Endothelial cell of umbilical vein (primary cell): ENCODE results near the gene IVD. TPM values are rescaled to one million over a fixed set of nuclear protein-coding genes. Genes with fewer than 3 reads are reported as not detected.

Source experiments
- BruUV-seq: library from RNA; stranded (reverse); fragments of 400-500 nt; replicated peaks from 2 replicates; lab custom pipeline; 2021; lab: Mats Ljungman, UMichigan
- CTCF ChIA-PET: fragments of 300-600, 350-600 bp; sonication (Branson Sonifier 250); formaldehyde crosslinking; loops from one replicate; lab custom pipeline; 2021; ENCODE audit warnings: antibody characterized with exemption, inconsistent platforms; lab: Charles Lee
- POLR2A ChIA-PET: fragments of 300-600, 350-600 bp; sonication (Branson Sonifier 250); formaldehyde crosslinking; loops from one replicate; lab custom pipeline; 2021; ENCODE audit warnings: antibody characterized with exemption, inconsistent platforms; lab: Charles Lee
- DNase-seq: peaks from one replicate; pipeline ENCODE4 v3.0.0-alpha.2; 2011; ENCODE audit warnings: low read depth, low spot score
- FAIRE-seq: peaks from 2 replicates; lab custom pipeline; 2011; peaks lifted over from hg19 to GRCh38; lab: Jason Lieb, UNC
- H2AFZ ChIP-seq: 2 replicates; pipeline ENCODE4 v1.6.0; 2012; ENCODE audit warnings: low read depth, low read length, control low read depth, inconsistent platforms
- H3K27ac ChIP-seq: 2 replicates; pipeline ENCODE4 v1.5.1; 2011; ENCODE audit warnings: low read depth, mild to moderate bottlenecking, control low read depth, low read length, moderate library complexity; ENCODE audit not compliant: insufficient read depth
- H3K27me3 ChIP-seq, 2 experiments: 2 replicates each; pipeline versions ENCODE4 v1.6.0 to v1.6.1; 2011; ENCODE audit warnings: low read length in 2 of 2, mixed read lengths in 1 of 2; ENCODE audit not compliant: control insufficient read depth in 2 of 2, insufficient read depth in 2 of 2
- H3K36me3 ChIP-seq, 2 experiments: 2 replicates in 1 of 2; 3 replicates in 1 of 2; pipeline ENCODE4 v1.5.1; 2011; ENCODE audit warnings: low read length in 2 of 2, mild to moderate bottlenecking in 1 of 2, moderate library complexity in 1 of 2; ENCODE audit not compliant: control insufficient read depth in 2 of 2, insufficient read depth in 2 of 2; ENCODE audit errors: extremely low read depth in 1 of 2
- H3K4me1 ChIP-seq: 3 replicates; pipeline ENCODE4 v1.5.1; 2011; ENCODE audit warnings: mild to moderate bottlenecking, low read length; ENCODE audit not compliant: control insufficient read depth, insufficient read depth; ENCODE audit errors: extremely low read depth
- H3K4me2 ChIP-seq: 2 replicates; pipeline ENCODE4 v1.6.1; 2011; ENCODE audit warnings: low read length, control low read depth, mixed read lengths; ENCODE audit not compliant: insufficient read depth
- H3K4me3 ChIP-seq, 3 experiments: fragments of 200-600 bp in 1 of 3; sonication (generic), shearing (Covaris generic) in 1 of 3; replicated peaks in 1 of 3; 2 replicates each; pipeline ENCODE4 v1.5.1; 2011 to 2016; ENCODE audit warnings: control low read depth in 3 of 3, low read length in 3 of 3, mild to moderate bottlenecking in 2 of 3, inconsistent platforms in 1 of 3, low read depth in 1 of 3, moderate library complexity in 1 of 3; ENCODE audit not compliant: insufficient read depth in 1 of 3
- H3K79me2 ChIP-seq: 2 replicates; pipeline ENCODE4 v1.6.0; 2012; ENCODE audit warnings: low read length, inconsistent platforms; ENCODE audit not compliant: control insufficient read depth, insufficient read depth
- H3K9ac ChIP-seq: replicated peaks from 2 replicates; pipeline ENCODE3; 2011; ENCODE audit warnings: low read length, control low read depth; ENCODE audit not compliant: insufficient read depth; ENCODE audit errors: extremely low read depth
- H3K9me1 ChIP-seq: replicated peaks from 3 replicates; pipeline ENCODE4 v1.6.0; 2011; ENCODE audit warnings: mild to moderate bottlenecking, low read length; ENCODE audit not compliant: control insufficient read depth, insufficient read depth; ENCODE audit errors: extremely low read depth
- H3K9me3 ChIP-seq: replicated peaks from 2 replicates; pipeline ENCODE4 v1.5.1; 2012; ENCODE audit warnings: low read length, inconsistent platforms; ENCODE audit not compliant: control insufficient read depth, insufficient read depth
- H4K20me1 ChIP-seq: replicated peaks from 2 replicates; pipeline ENCODE3; 2011; ENCODE audit warnings: mild to moderate bottlenecking, low read length; ENCODE audit not compliant: control insufficient read depth, insufficient read depth; ENCODE audit errors: extremely low read depth
- CTCF ChIP-seq, 2 donors: IDR thresholded peaks; 1 replicate in 1 of 2; 2 replicates in 1 of 2; pipeline ENCODE4 v1.5.1; 2011; ENCODE audit warnings: low read length in 2 of 2, mild to moderate bottlenecking in 2 of 2, moderate library complexity in 2 of 2, control low read depth in 1 of 2, inconsistent platforms in 1 of 2, low read depth in 1 of 2; ENCODE audit not compliant: insufficient read depth in 1 of 2; ENCODE audit errors: extremely low read depth in 1 of 2
- EZH2 ChIP-seq: IDR thresholded peaks from 2 replicates; pipeline ENCODE4 v1.6.1; 2012; ENCODE audit warnings: borderline replicate concordance, low read depth, mild to moderate bottlenecking, moderate library complexity, low read length, inconsistent platforms; ENCODE audit not compliant: severe bottlenecking
- FOS ChIP-seq: IDR thresholded peaks from 2 replicates; pipeline ENCODE4 v1.6.1; 2011; ENCODE audit warnings: mild to moderate bottlenecking, low read length, moderate library complexity, borderline replicate concordance; ENCODE audit not compliant: insufficient read depth
- GATA2 ChIP-seq: IDR thresholded peaks from 2 replicates; pipeline ENCODE4 v1.7.0; 2011; ENCODE audit warnings: low read depth, mild to moderate bottlenecking, moderate library complexity, mixed read lengths, low read length; ENCODE audit not compliant: insufficient read length, insufficient read depth
- JUN ChIP-seq: IDR thresholded peaks from 2 replicates; pipeline ENCODE4 v1.6.1; 2011; ENCODE audit warnings: borderline replicate concordance, low read depth; ENCODE audit not compliant: insufficient read length, insufficient read depth
- MYC ChIP-seq: IDR thresholded peaks from one replicate; pipeline ENCODE4 v1.6.1; 2011; ENCODE audit warnings: mild to moderate bottlenecking, low read depth, low read length
- POLR2A ChIP-seq: IDR thresholded peaks from 2 replicates; pipeline ENCODE4 v1.6.1; 2012; ENCODE audit warnings: low read depth, mild to moderate bottlenecking, control low read depth, low read length
- POLR2AphosphoS5 ChIP-seq: IDR thresholded peaks from 2 replicates; pipeline ENCODE4 v1.6.1; 2012; ENCODE audit warnings: low read depth, mild to moderate bottlenecking, control low read depth, low read length, moderate library complexity; ENCODE audit not compliant: insufficient read depth
- dilution Hi-C: fragments of 300-500 bp; cut with MboI; formaldehyde crosslinking; loops from one replicate; pipeline ENCODE4 v1.15.0; 2019; ENCODE audit warnings: low sequenced_read_pairs; ENCODE audit not compliant: extremely low pct_ligation_motif_present
- intact Hi-C: fragments of 100-400 bp; cut with micrococcal nuclease; formaldehyde crosslinking; loops from one replicate; pipeline ENCODE4 v1.10.0; 2022
- polyA plus RNA-seq, 4 experiments: library from polyadenylated mRNA; depleted of rRNA in 3 of 4; stranded (reverse) in 3 of 4; unstranded in 1 of 4; fragments of >200 nt; gene quantifications; 2 replicates each; pipeline versions ENCODE4 v1.2.1 to v1.2.3, GENCODE V29; 2011 to 2012; ENCODE audit warnings: missing spikeins in 1 of 4
- total RNA-seq: library from RNA; stranded (reverse); gene quantifications from 2 replicates; pipeline ENCODE4 v1.2.3, GENCODE V29; 2021
- TF ChIP-seq, protein P1 (sequence below): IDR thresholded peaks from 2 replicates; pipeline ENCODE4 v1.6.1; 2011; ENCODE audit not compliant: insufficient read depth, insufficient read length

IVD gene
- total and polyA plus RNA-seq, 2 donors (not counting 3 experiments of a cell fraction or from before 2014, with no cell fraction given) = 34.1 to 62.5 TPM

DNA sequence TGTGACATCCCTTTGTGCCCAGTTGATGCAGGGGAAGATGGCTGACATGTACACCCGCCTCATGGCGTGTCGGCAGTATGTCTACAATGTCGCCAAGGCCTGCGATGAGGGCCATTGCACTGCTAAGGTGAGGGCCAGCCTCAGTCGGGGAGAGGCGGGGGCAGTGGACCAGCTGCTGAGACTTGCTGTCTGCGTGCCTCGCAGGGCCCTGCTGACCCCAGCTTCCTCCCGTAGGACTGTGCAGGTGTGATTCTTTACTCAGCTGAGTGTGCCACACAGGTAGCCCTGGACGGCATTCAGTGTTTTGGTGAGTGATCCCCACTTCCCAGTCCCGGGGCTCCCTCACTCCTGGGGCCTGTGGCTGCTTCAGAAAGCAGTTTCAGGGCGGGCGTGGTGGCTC lies 10.5 kb downstream of the IVD start:
- H2AFZ ChIP-seq = no peak overlapping the region
- H3K4me3 ChIP-seq = no peak overlapping the region
- FAIRE-seq (no peak), DNase-seq (no peak)
- no peaks in the 10 kb centered on the region for H3K9me1 ChIP-seq
- CTCF ChIA-PET = interaction anchor here (1.7 kb wide), 1 partner anchor 8 kb away, joined by 4 read pairs; no protein-coding TSS in a partner anchor
- intact Hi-C loops (no loop called here), dilution Hi-C loops (no loop called here)
- BruUV-seq = no TSS peak
- TF ChIP-seq CTCF (IDR thresholded peaks at IDR 0.05; ENCODE audit: extremely low read depth in 1 of 2, insufficient read depth in 1 of 2, low read depth in 1 of 2, low read length in 2 of 2) = no peak
- TF ChIP-seq POLR2A = no peak
- no peak for TF ChIP-seq FOS
- TF ChIP-seq JUN = no peak
- no peak for TF ChIP-seq POLR2AphosphoS5
- TF ChIP-seq, protein P1, sequence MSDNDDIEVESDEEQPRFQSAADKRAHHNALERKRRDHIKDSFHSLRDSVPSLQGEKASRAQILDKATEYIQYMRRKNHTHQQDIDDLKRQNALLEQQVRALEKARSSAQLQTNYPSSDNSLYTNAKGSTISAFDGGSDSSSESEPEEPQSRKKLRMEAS = no peak
- TF ChIP-seq MYC = no peak
- no peak for TF ChIP-seq EZH2
- TF ChIP-seq GATA2 = no peak
- H3K36me3 ChIP-seq = peaks cover 21 to 42% of the 10 kb centered on the region in 2 experiments
- H4K20me1 ChIP-seq = no peaks in the 10 kb centered on the region
- no peaks in the 10 kb centered on the region for H3K4me1 ChIP-seq
- H3K27ac ChIP-seq = no peak overlapping the region
- no peaks in the 10 kb centered on the region for H3K79me2 ChIP-seq
- H3K9ac ChIP-seq = no peak overlapping the region
- H3K27me3 ChIP-seq = no peaks in the 10 kb centered on the region
- no peak overlapping the region for H3K4me2 ChIP-seq
- H3K9me3 ChIP-seq = no peaks in the 10 kb centered on the region
- POLR2A ChIA-PET = no interaction called here
